LNCaP clone FGC (cell line): Measurements from ENCODE around the gene DPF1.

ENCODE experiments used
- DNase-seq: peaks from one replicate; pipeline ENCODE4 v3.0.0-alpha.2; 2011; ENCODE audit warnings: low read depth
- H3K4me3 ChIP-seq: 2 replicates; pipeline ENCODE4 v1.5.1; 2011; ENCODE audit warnings: mild to moderate bottlenecking, low read depth, low read length, control low read depth
- TF ChIP-seq, protein P1 (sequence below): IDR thresholded peaks from 2 replicates; pipeline ENCODE4 v1.5.1; 2012; ENCODE audit warnings: mild to moderate bottlenecking; ENCODE audit not compliant: control insufficient read depth, insufficient read depth; ENCODE audit errors: extremely low read depth

DPF1 gene

DNA sequence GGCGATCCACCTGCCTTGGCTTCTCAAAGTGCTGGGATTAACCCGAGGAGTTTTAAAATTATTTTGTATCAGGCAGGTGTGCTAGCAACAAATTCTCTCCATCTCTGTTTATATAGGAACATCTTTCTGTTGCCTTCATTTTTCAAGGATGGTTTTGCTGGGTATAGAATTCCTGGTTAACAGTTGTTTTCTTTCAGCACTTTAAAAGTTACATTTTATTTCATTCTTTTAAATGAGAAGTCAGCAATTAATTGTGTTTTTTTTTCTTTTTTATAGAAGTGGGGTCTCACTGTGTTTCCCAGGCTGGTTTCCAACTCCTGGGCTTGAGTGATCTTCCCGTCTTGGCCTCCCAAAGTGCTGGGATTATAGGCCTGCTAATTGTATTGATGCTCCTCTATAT lies 44.0 kb downstream of the DPF1 start:
- TF ChIP-seq, protein P1, sequence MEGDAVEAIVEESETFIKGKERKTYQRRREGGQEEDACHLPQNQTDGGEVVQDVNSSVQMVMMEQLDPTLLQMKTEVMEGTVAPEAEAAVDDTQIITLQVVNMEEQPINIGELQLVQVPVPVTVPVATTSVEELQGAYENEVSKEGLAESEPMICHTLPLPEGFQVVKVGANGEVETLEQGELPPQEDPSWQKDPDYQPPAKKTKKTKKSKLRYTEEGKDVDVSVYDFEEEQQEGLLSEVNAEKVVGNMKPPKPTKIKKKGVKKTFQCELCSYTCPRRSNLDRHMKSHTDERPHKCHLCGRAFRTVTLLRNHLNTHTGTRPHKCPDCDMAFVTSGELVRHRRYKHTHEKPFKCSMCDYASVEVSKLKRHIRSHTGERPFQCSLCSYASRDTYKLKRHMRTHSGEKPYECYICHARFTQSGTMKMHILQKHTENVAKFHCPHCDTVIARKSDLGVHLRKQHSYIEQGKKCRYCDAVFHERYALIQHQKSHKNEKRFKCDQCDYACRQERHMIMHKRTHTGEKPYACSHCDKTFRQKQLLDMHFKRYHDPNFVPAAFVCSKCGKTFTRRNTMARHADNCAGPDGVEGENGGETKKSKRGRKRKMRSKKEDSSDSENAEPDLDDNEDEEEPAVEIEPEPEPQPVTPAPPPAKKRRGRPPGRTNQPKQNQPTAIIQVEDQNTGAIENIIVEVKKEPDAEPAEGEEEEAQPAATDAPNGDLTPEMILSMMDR: no peak
- H3K4me3 ChIP-seq: no peak overlapping the region
- no peak for DNase-seq

DNA sequence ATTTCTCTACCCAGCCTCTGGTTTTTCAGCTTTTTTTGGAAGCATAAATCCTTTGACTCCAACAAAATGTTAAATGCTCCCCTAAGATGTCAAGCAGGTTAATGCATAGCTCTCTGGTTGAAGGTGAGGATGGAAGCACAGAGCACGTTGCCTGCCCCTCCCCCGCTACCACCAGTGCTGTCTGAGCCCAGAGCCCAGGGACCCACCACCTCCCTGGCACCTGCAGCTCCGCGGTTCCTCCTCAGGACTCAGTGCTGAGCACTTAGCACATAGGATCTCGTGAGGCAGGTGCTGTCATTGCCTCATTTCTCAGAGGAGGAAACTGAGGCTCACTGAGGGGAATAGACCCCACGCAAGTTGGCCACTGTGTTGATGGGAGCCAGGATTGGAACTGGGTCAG lies 48.6 kb downstream of the DPF1 start:
- TF ChIP-seq, protein P1: no peak
- DNase-seq: no peak
- H3K4me3 ChIP-seq: no peak overlapping the region

DNA sequence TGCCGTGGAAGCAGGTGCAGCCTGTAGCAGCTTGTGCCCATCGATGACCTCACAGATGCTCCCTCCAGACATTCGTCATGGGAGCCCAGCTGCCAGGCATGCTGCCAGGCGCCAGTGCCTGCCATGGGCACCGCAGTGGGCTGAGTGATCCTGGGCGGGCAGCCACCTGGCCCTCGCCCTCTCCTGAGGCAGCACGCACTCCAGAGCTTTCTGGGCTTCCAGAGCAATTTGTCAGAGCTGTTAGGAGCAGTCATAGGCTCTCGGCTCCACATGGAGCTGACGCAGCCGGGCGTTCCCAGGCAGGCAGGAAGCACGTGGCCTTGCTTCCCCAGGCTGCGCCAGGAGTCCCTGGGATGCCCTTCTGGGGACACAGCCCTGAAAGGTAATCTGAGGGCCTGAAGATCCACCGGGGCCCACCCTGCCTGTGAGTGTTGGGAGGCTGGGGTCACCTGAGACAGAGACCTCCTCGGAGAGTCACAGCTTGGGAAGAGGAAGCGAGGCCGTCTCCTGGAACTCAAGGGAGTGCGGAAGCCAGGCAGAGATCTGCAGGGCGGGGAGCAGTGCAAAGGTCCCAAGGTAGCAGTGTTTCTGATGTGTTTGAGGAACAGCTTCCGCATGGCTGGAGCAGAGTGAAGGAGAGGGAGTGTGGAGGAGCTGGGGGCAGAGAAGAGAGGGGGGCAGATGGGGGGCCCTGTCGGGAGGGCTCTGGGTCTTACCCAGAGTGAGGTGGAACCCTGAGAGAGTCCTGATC lies 50.6 kb downstream of the DPF1 start:
- TF ChIP-seq, protein P1: no peak
- H3K4me3 ChIP-seq: no peak overlapping the region
- no peak for DNase-seq

DNA sequence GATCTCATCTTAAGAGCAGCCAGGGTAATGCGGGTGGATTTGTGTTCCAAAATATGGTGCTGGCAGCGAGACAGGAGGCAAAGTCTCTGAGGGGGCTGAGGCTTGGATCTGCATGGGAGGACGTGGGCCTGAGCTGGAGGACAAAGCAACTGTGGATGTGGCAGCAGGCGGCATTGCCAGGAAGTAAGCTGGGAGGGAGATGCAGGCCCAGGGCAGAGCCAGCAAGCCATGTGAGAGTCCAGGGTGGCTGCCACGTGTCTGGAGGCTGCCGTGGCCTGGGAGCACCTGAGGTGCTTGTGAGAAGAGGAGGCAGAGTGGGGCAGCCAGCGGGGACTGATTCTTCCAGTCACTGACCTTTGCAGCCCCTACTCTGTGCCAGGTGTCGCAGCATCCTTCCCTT lies 52.0 kb downstream of the DPF1 start:
- no peak overlapping the region for H3K4me3 ChIP-seq
- DNase-seq: no peak
- TF ChIP-seq, protein P1: no peak

DNA sequence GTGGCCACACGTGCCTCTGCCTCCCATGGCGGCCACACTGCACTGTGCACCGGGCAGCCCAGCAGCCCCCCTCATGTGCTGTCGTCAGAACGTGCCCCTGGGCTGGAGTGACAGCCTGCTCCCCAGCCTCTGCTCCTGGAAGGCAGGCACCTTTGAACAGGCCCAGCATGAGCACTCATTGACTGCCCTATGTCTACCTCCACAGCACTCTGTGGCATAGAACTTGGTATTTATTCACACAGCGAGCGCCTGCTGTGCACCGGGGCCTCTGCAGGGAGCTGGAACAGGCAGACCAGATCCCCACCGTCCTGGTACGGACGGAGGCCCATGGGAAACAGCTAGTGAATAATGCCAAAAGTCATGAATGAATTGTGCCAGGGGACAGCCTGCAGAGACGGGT lies 53.7 kb downstream of the DPF1 start:
- DNase-seq: no peak
- TF ChIP-seq, protein P1: no peak
- no peak overlapping the region for H3K4me3 ChIP-seq

DNA sequence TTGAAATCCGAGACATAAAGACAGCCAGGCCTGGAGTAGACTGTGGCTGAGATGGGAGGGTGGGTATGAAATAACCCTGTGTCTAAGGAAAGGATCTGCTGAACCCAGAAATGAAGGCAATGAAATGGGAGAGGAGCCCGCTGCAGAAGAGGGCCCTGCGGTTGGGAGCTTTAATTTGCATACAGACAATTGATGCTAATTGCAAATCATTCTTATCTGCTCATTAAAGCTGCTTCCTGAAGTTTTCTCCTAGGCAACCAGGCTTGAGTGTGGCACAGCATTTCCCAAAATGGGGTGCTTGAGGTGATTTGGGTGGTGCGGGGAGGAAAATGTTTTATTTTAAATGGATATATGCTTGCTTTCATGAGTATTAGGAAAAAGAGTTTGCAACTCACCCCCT lies 55.4 kb downstream of the DPF1 start:
- no peak for DNase-seq
- TF ChIP-seq, protein P1: no peak

DNA sequence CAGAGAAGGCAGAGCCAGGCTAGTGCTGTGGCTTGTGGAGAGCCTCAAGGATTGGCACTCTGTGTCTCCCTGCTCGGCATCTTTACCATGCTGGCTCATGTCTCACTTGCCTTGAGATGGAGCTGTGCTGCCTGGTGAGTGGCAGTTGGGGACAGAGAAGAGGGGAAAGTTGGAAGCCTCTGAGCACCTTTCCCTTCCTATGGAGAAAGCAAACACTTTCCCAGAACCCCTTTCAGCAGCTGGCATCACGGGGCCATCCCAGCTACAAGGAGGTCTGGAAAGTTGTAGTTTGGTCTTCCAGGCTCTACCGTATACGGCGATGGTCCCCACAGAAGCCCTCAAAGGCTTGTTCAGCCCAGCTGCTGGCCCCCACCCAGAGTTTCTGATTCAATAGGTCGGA lies 58.7 kb downstream of the DPF1 start:
- TF ChIP-seq, protein P1: no peak

More for the DNA sequence above, 55.4 kb downstream of the DPF1 start:
- H3K4me3 ChIP-seq: no peak overlapping the region

More for the DNA sequence above, 58.7 kb downstream of the DPF1 start:
- DNase-seq: no peak
- H3K4me3 ChIP-seq: no peak overlapping the region
